Activated effector memory CD4-positive, alpha-beta T cell treated with Interleukin-2 at 50 U/mL for 16 hours (primary cell): ENCODE data around the gene ZNF563.
A peak's percentile ranks its signal among the peaks of the same experiment; 100 is the strongest.

Experiments
- DNase-seq: peaks from one replicate; pipeline ENCODE4 v3.0.0-alpha.2; 2020

Gene ZNF563

DNA sequence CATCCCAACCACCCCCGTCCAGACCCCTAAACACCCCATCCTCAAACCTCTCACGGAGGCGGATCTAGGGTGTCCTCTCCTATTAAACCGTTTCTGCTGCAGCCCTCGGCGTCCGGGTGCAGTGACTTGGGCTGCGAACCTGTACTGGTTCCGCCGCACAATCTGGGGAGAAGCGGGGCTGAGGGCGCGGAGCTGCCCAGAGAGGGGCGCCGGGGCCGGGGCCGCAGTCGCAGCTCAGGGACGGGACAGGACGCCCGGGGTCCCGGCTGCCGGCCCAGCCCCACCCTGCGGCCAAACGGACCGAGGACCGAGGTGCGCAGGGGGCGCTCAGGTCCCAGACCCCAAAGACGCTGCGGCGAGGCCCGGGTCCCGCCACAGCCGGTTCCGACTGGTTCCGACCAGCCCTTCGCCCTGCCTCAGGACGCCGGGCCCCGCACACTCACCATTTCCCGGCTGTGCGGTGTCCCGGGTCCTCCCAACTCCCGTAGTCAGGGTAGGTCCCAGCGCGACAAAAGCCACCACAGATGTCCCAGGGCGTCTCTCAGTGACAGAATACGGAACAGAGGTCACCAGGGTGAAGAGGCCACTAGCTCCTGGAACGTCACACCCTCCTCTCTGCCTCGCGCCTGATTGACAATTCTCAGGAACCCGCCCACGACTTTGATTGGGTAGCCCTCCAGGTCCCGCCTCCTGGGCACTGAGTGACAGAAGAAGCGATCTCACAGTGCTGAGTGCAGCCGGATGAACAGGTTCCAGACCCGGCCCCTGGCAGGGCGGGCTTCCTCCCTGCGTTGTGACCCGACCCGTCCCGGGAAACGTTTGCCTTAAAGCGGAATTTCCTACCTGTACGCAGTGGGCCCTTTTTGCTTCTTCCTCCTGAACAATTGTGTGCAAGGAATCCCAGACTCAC, 38.9 kb downstream of the ZNF563 start, which contains the start of gene ZNF44:
Gene ZNF44 (minus strand): TSS at position 635 of the 910 bp plus-strand sequence. CDS start 189 bp downstream, at position 446.
- peak; percentile 94 for DNase-seq

DNA sequence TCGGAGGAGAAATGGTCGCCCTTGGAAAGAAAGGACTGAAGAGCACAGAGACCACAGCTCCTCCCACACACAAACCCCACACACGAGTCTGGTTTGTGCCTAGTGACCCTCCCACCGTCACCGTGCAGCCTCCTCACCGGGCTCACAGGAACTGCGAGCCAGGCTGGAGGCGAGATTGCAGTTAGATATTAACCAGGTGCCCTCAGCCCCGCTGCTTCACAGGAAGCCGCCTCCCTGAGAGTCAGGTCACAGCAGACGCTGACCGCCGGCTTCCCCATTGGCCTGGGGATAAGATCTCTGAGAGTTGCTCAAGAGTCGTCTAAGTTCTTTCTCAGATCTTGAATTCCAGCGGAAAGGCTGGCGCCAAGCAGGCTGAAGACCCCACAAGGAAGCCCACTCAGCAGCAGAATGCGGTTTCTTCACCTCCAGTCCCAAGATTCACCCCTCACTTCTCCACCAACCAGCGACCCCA, 39.6 kb downstream of the ZNF563 start:
- DNase-seq = peak; percentile 47

- no peak for DNase-seq
Observed at GRCh38 chr19:12289790-12290065, 43.7 kb downstream of the ZNF563 start.

GRCh38 chr19:12287958-12288500, 45.4 kb downstream of the ZNF563 start:
- DNase-seq = no peak

DNA sequence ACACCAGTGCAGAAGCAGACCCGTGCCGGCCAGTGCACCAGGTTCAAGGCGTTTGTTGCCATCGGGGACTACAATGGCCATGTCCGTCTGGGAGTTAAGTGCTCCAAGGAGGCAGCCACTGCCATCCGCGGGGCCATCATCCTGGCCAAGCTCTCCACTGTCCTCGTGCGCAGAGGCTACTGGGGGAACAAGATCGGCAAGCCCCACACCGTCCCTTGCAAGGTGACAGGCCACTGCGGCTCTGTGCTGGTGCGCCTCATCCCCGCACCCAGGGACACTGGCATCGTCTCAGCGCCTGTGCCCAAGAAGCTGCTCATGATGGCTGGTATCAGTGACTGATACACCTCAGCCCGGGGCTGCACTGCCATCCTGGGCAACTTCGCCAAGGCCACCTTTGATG, 48.8 kb downstream of the ZNF563 start:
- DNase-seq = no peak

DNA sequence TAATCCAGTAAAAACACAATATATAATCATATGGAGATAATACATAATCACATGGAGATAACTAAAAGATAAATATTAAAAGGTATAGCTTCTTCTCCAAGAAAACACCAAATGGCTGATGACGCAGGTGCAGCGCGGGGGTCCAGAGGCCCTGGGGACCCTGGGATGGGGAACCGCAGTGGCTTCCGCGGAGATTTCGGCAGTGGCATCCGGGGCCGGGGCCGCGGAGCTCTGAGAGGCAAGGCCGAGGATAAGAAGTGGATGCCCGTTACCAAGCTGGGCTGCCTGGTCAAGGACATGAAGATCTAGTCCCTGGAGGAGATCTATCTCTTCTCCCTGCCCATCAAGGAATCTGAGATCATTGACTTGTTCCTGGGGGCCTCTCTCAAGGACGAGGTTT, 49.2 kb downstream of the ZNF563 start:
- DNase-seq = no peak

GRCh38 chr19:12278713-12279112, 54.7 kb downstream of the ZNF563 start:
- no peak for DNase-seq

GRCh38 chr19:12272980-12273901, 60.2 kb downstream of the ZNF563 start:
- no peak for DNase-seq

- DNase-seq = no peak
Observed at GRCh38 chr19:12272386-12272785, 61.0 kb downstream of the ZNF563 start.

- no peak for DNase-seq
Observed at GRCh38 chr19:12270854-12271253, 62.6 kb downstream of the ZNF563 start.
